DND-41 (cell line): ENCODE data around the gene PCNT.
A peak's percentile ranks its signal among the peaks of the same experiment; 100 is the strongest.

ENCODE experiments used
- ATAC-seq: fragments of 200-7000 bp; cut with Tn5 transposase; 3 replicates; pipeline ENCODE4 v1.9.1; 2021; ENCODE audit warnings: low read depth; ENCODE audit not compliant: insufficient read depth
- DNase-seq: peaks from one replicate; pipeline ENCODE4 v3.0.0-alpha.2; 2020
- H2AFZ ChIP-seq: 2 replicates; pipeline ENCODE4 v1.6.0; 2012; ENCODE audit warnings: low read depth, low read length
- H3K27ac ChIP-seq: 2 replicates; pipeline ENCODE4 v1.5.1; 2012; ENCODE audit warnings: low read length, inconsistent platforms
- H3K27me3 ChIP-seq: fragments of 200-600 bp; sonication (generic); 2 replicates; pipeline ENCODE4 v1.6.0; 2012; ENCODE audit warnings: low read length, mild to moderate bottlenecking, inconsistent platforms; ENCODE audit not compliant: insufficient read depth, poor library complexity
- H3K36me3 ChIP-seq: 2 replicates; pipeline ENCODE4 v1.5.1; 2012; ENCODE audit warnings: low read length, inconsistent platforms; ENCODE audit not compliant: insufficient read depth
- H3K4me1 ChIP-seq: 2 replicates; pipeline ENCODE4 v1.5.1; 2012; ENCODE audit warnings: mild to moderate bottlenecking, low read length; ENCODE audit not compliant: insufficient read depth
- H3K4me2 ChIP-seq: 2 replicates; pipeline ENCODE4 v1.6.0; 2012; ENCODE audit warnings: mild to moderate bottlenecking, moderate library complexity, low read length, inconsistent platforms; ENCODE audit not compliant: insufficient read depth
- H3K4me3 ChIP-seq, 2 experiments: fragments of 200-600 bp in 1 of 2; shearing (Covaris generic) in 1 of 2; 2 replicates each; pipeline ENCODE4 v1.5.1; 2012 to 2016; ENCODE audit warnings: inconsistent platforms in 2 of 2, low read length in 2 of 2, mild to moderate bottlenecking in 2 of 2, low read depth in 1 of 2, moderate library complexity in 1 of 2
- H3K79me2 ChIP-seq: 2 replicates; pipeline ENCODE4 v1.6.0; 2012; ENCODE audit warnings: low read length, inconsistent platforms; ENCODE audit not compliant: insufficient read depth
- H3K9ac ChIP-seq: 2 replicates; pipeline ENCODE4 v1.6.0; 2012; ENCODE audit warnings: low read depth, mild to moderate bottlenecking, inconsistent platforms, low read length, moderate library complexity
- H3K9me3 ChIP-seq: 2 replicates; pipeline ENCODE4 v1.5.1; 2012; ENCODE audit warnings: low read length, moderate library complexity, mild to moderate bottlenecking, inconsistent platforms; ENCODE audit not compliant: insufficient read depth, severe bottlenecking
- H4K20me1 ChIP-seq: 2 replicates; pipeline ENCODE4 v1.6.0; 2012; ENCODE audit warnings: low read length; ENCODE audit not compliant: insufficient read depth
- EZH2 ChIP-seq: IDR thresholded peaks from 3 replicates; pipeline ENCODE4 v1.6.1; 2012; ENCODE audit warnings: borderline replicate concordance, low read depth, mild to moderate bottlenecking, moderate library complexity, low read length, inconsistent platforms; ENCODE audit not compliant: severe bottlenecking
- TF ChIP-seq, protein P1 (sequence below): IDR thresholded peaks from 2 replicates; pipeline ENCODE4 v1.5.1; 2012; ENCODE audit warnings: borderline replicate concordance, low read length, moderate library complexity, mild to moderate bottlenecking; ENCODE audit not compliant: poor library complexity, severe bottlenecking; ENCODE audit errors: extremely low read depth

PCNT gene

DNA sequence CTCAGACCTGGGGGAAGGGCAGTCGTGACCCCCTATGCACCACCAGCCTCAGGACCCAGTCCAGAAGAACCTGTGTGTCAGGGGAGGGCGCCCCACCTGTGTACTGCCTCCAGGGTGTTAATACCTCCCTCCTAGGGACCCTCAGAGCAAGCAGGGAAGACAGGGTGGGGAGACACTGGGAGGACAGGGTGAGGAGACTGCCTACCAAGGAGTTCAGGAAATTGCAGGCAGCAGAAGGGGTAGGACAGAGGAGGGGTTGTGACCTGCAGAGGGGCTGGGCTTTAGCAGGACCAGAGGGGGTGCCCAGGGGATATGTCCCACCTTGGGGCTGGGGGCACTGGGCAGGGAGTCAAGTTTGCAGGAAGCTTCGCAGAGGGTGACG lies 5.5 kb upstream of the PCNT start:
- Histone ChIP-seq H3K27me3 (no peaks in the 10 kb centered on the region), H3K27ac (no peak overlapping the region), H4K20me1 (peaks cover 73% of the 10 kb centered on the region), H3K9me3 (no peaks in the 10 kb centered on the region), H3K4me2 (no peak overlapping the region; the same call in 1 of the 2 replicates), H3K36me3 (peaks cover 92% of the 10 kb centered on the region), H3K4me3 (no peak overlapping the region), H3K79me2 (peaks cover 76% of the 10 kb centered on the region), H3K9ac (no peak overlapping the region), H2AFZ (no peak overlapping the region), H3K4me1 (peaks cover 36% of the 10 kb centered on the region)
- TF ChIP-seq EZH2 = no peak
- TF ChIP-seq, protein P1, sequence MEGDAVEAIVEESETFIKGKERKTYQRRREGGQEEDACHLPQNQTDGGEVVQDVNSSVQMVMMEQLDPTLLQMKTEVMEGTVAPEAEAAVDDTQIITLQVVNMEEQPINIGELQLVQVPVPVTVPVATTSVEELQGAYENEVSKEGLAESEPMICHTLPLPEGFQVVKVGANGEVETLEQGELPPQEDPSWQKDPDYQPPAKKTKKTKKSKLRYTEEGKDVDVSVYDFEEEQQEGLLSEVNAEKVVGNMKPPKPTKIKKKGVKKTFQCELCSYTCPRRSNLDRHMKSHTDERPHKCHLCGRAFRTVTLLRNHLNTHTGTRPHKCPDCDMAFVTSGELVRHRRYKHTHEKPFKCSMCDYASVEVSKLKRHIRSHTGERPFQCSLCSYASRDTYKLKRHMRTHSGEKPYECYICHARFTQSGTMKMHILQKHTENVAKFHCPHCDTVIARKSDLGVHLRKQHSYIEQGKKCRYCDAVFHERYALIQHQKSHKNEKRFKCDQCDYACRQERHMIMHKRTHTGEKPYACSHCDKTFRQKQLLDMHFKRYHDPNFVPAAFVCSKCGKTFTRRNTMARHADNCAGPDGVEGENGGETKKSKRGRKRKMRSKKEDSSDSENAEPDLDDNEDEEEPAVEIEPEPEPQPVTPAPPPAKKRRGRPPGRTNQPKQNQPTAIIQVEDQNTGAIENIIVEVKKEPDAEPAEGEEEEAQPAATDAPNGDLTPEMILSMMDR = no peak
- ATAC-seq (no peak), DNase-seq (no peak)

DNA sequence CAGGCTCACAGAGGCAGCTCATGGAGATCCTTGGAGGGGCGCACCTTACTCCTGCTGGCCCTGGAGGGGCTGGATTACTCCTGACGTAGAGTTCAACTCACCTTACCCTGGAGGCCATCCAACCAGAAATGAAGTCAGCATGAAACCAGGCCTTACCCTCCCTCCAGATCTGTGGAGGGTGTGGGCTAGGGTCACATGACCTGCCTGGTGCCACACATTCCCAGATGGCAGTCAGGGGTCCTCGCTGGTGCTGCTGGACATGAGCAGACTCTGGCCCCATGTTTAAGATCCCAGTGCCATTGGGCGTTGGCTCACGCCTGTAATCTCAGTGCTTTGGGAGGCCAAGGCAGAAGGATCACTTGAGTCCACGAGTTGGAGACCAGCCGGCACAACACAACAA lies 4.8 kb upstream of the PCNT start:
- H3K4me3 ChIP-seq = no peak overlapping the region
- peaks cover 86% of the 10 kb centered on the region for H3K36me3 ChIP-seq
- peaks cover 73% of the 10 kb centered on the region for H4K20me1 ChIP-seq
- no peaks in the 10 kb centered on the region for H3K9me3 ChIP-seq
- H3K4me2 ChIP-seq = peak overlapping the region; percentile 43; the same call in 1 of the 2 replicates
- H2AFZ ChIP-seq = no peak overlapping the region
- H3K4me1 ChIP-seq = peaks cover 36% of the 10 kb centered on the region
- ATAC-seq (no peak), DNase-seq (no peak)
- no peaks in the 10 kb centered on the region for H3K27me3 ChIP-seq
- H3K27ac ChIP-seq = no peak overlapping the region
- H3K79me2 ChIP-seq = peaks cover 79% of the 10 kb centered on the region
- TF ChIP-seq, protein P1 = no peak
- TF ChIP-seq EZH2 = no peak
- no peak overlapping the region for H3K9ac ChIP-seq

DNA sequence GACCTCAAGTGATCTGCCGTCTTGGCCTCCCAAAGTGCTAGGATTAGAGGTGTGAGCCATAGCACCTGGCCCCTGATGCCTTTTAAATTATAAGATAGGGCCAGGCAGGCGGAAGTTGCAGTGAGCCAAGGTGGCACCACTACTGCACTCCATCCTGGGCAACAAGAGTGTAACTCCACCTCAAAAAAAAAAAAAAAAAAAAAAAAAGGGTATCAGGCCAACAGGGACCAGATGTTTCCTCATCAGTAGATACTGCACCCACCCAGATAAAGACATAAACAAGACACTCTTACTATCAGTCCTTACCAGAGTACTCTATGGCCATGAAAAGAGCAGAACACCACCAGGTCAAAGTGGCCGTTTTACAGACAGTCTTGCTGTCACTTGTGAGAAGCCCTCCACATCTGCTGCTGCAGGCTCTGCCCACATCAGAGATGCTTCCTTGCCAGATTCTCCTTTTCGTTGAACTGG lies 3.6 kb upstream of the PCNT start:
- Histone ChIP-seq H4K20me1 (peaks cover 71% of the 10 kb centered on the region), H3K9me3 (no peaks in the 10 kb centered on the region), H3K4me1 (peaks cover 39% of the 10 kb centered on the region), H3K27me3 (no peaks in the 10 kb centered on the region), H3K4me2 (peak overlapping the region; percentile 97), H3K79me2 (peaks cover 88% of the 10 kb centered on the region), H2AFZ (no peak overlapping the region), H3K9ac (peak overlapping the region; percentile 100; the same call in 1 of the 2 replicates), H3K27ac (peak overlapping the region; percentile 57; the same call in 1 of the 2 replicates), H3K4me3 (peak overlapping the region in 1 of 2 experiments; percentile 41; a peak in 2 of 4 replicates), H3K36me3 (peaks cover 74% of the 10 kb centered on the region)
- no peak for DNase-seq
- ATAC-seq = no peak
- TF ChIP-seq, protein P1 = no peak
- no peak for TF ChIP-seq EZH2
